HCT116 (cell line): ENCODE measurements around the gene WNK3. TPM values are rescaled to one million over a fixed set of nuclear protein-coding genes. Genes with fewer than 3 reads are reported as not detected.

Source experiments
- ATAC-seq: fragments of 200-7000 bp; cut with Tn5 transposase; 2 replicates; pipeline ENCODE4 v1.9.1; 2020; ENCODE audit warnings: mild to moderate bottlenecking, moderate library complexity
- BruUV-seq: library from RNA; stranded (reverse); fragments of 400-500 nt; replicated peaks from 2 replicates; lab custom pipeline; 2021; lab: Mats Ljungman, UMichigan
- CTCF ChIA-PET: fragments of 300-600 bp; sonication (Branson Sonifier 250); formaldehyde crosslinking; loops from one replicate; lab custom pipeline; 2021; ENCODE audit warnings: antibody characterized with exemption; lab: Charles Lee
- POLR2A ChIA-PET: fragments of 300-600, 350-600 bp; sonication (Branson Sonifier 250); formaldehyde crosslinking; loops from one replicate; lab custom pipeline; 2021; ENCODE audit warnings: antibody characterized with exemption; lab: Charles Lee
- RAD21 ChIA-PET, 2 experiments: fragments of 300-600 bp; sonication (Branson Sonifier 250); formaldehyde crosslinking; loops; one replicate each; lab custom pipeline; 2023; ENCODE audit warnings: low total read pairs in 2 of 2; ENCODE audit not compliant: uncharacterized antibody in 2 of 2, unreplicated experiment in 2 of 2, low non-redundant PET in 1 of 2; lab: Charles Lee
- DNase-seq: peaks from one replicate; pipeline ENCODE4 v3.0.0-alpha.2; 2010; ENCODE audit warnings: low read depth, low spot score
- H2AFZ ChIP-seq: fragments of 200-600 bp; shearing (Covaris generic), sonication (generic); 2 replicates; pipeline ENCODE4 v1.6.1; 2017; ENCODE audit warnings: low read depth, mixed run types, mixed read lengths, antibody characterized with exemption, low read length; ENCODE audit not compliant: poor library complexity, severe bottlenecking
- H3K27ac ChIP-seq: 2 replicates; pipeline ENCODE4 v1.5.1; 2012; ENCODE audit warnings: low read depth, low read length
- H3K27me3 ChIP-seq: fragments of 200-600 bp; sonication (generic); 2 replicates; pipeline ENCODE4 v1.6.1; 2016; ENCODE audit warnings: mixed run types, low read length, mixed read lengths; ENCODE audit not compliant: insufficient read depth
- H3K36me3 ChIP-seq, 2 experiments: fragments of 200-500 bp in 1 of 2; fragments of 200-600 bp in 1 of 2; sonication (Bioruptor generic) in 1 of 2; sonication (generic) in 1 of 2; 2 replicates each; pipeline versions ENCODE4 v1.5.1 to v1.6.1; 2014 to 2016; ENCODE audit warnings: low read length in 2 of 2, inconsistent platforms in 1 of 2, mixed read lengths in 1 of 2, mixed run types in 1 of 2; ENCODE audit not compliant: insufficient read depth in 2 of 2, control insufficient read depth in 1 of 2
- H3K4me1 ChIP-seq, 2 experiments: fragments of 200-600 bp in 1 of 2; sonication (generic) in 1 of 2; 2 replicates each; pipeline versions ENCODE4 v1.5.1 to v1.6.1; 2012 to 2017; ENCODE audit warnings: low read length in 2 of 2, inconsistent platforms in 1 of 2, mild to moderate bottlenecking in 1 of 2, mixed read lengths in 1 of 2, mixed run types in 1 of 2, moderate library complexity in 1 of 2; ENCODE audit not compliant: insufficient read depth in 2 of 2, control insufficient read depth in 1 of 2
- H3K4me2 ChIP-seq: fragments of 200-600 bp; sonication (generic); 2 replicates; pipeline ENCODE4 v1.6.1; 2017; ENCODE audit warnings: mixed run types, low read length, mixed read lengths
- H3K4me3 ChIP-seq, 2 experiments: fragments of 200-600 bp in 1 of 2; sonication (generic) in 1 of 2; replicated peaks in 1 of 2; 2 replicates each; pipeline ENCODE4 v1.5.1; 2011 to 2016; ENCODE audit warnings: low read length in 2 of 2, control low read depth in 1 of 2, low read depth in 1 of 2, mild to moderate bottlenecking in 1 of 2, mixed read lengths in 1 of 2, mixed run types in 1 of 2
- H3K79me2 ChIP-seq: fragments of 200-600 bp; sonication (generic); 2 replicates; pipeline ENCODE4 v1.6.1; 2017; ENCODE audit warnings: mild to moderate bottlenecking, mixed run types, low read length, moderate library complexity, mixed read lengths; ENCODE audit not compliant: insufficient read depth
- H3K9ac ChIP-seq: fragments of 200-600 bp; sonication (generic); 2 replicates; pipeline ENCODE4 v1.6.1; 2016; ENCODE audit warnings: low read length, mixed read lengths
- H3K9me2 ChIP-seq: fragments of 200-600 bp; sonication (generic), shearing (Covaris generic); 2 replicates; pipeline ENCODE4 v1.6.1; 2017; ENCODE audit warnings: mixed run types, mild to moderate bottlenecking, moderate library complexity; ENCODE audit not compliant: insufficient read depth
- H3K9me3 ChIP-seq, 2 experiments: fragments of 200-500 bp in 1 of 2; fragments of 200-600 bp in 1 of 2; sonication (Bioruptor generic) in 1 of 2; sonication (generic) in 1 of 2; 2 replicates each; pipeline ENCODE4 v1.6.1; 2014 to 2017; ENCODE audit warnings: low read length in 2 of 2, mixed read lengths in 2 of 2, inconsistent platforms in 1 of 2, low read depth in 1 of 2, mild to moderate bottlenecking in 1 of 2, mixed run types in 1 of 2, moderate library complexity in 1 of 2; ENCODE audit not compliant: control insufficient read depth in 1 of 2, insufficient read depth in 1 of 2
- H4K20me1 ChIP-seq: fragments of 200-600 bp; sonication (generic), shearing (Covaris generic); 2 replicates; pipeline ENCODE4 v1.6.1; 2017; ENCODE audit warnings: mixed run types, mild to moderate bottlenecking, moderate library complexity; ENCODE audit not compliant: insufficient read depth
- CBX3 ChIP-seq: IDR thresholded peaks from 2 replicates; pipeline ENCODE4 v1.6.1; 2012; ENCODE audit warnings: low read depth
- EGR1 ChIP-seq: IDR thresholded peaks from 2 replicates; pipeline ENCODE4 v1.6.1; 2012; ENCODE audit warnings: low read depth
- EZH2phosphoT487 ChIP-seq: fragments of 200-600 bp; IDR thresholded peaks from 2 replicates; pipeline ENCODE4 v1.6.1; 2018; ENCODE audit warnings: antibody characterized with exemption, borderline replicate concordance
- FOSL1 ChIP-seq: IDR thresholded peaks from 2 replicates; pipeline ENCODE4 v1.6.1; 2012; ENCODE audit warnings: low read depth
- MAX ChIP-seq: IDR thresholded peaks from 2 replicates; pipeline ENCODE4 v1.6.1; 2012
- POLR2A ChIP-seq: IDR thresholded peaks from 2 replicates; pipeline ENCODE4 v1.7.0; 2011; ENCODE audit warnings: borderline replicate concordance; ENCODE audit not compliant: insufficient read depth, insufficient read length; ENCODE audit errors: extremely low read depth
- RAD21 ChIP-seq: IDR thresholded peaks from 2 replicates; pipeline ENCODE4 v1.6.1; 2012; ENCODE audit warnings: low read depth, mild to moderate bottlenecking
- SIN3A ChIP-seq: IDR thresholded peaks from 2 replicates; pipeline ENCODE4 v1.6.1; 2012; ENCODE audit warnings: low read depth
- SRF ChIP-seq: IDR thresholded peaks from 2 replicates; pipeline ENCODE4 v1.6.1; 2012; ENCODE audit warnings: low read depth
- ZBTB33 ChIP-seq: IDR thresholded peaks from 2 replicates; pipeline ENCODE4 v1.6.1; 2011; ENCODE audit warnings: mild to moderate bottlenecking, low read length, moderate library complexity; ENCODE audit not compliant: insufficient replicate concordance; ENCODE audit errors: extremely low read depth
- ZNF274 ChIP-seq: fragments of 200-500 bp; sonication (Bioruptor generic); IDR thresholded peaks from 2 replicates; pipeline ENCODE4 v1.6.1; 2014; ENCODE audit warnings: mild to moderate bottlenecking, low read depth, low read length, inconsistent platforms
- intact Hi-C: fragments of 100-400 bp; cut with micrococcal nuclease; formaldehyde crosslinking; loops from 2 replicates; pipeline ENCODE4 v1.10.0; 2022
- total RNA-seq: library from RNA; stranded (reverse); gene quantifications from one replicate; pipeline ENCODE4 v1.2.1, GENCODE V29; 2021; ENCODE audit not compliant: unreplicated experiment
- TF ChIP-seq, protein P1 (sequence below): IDR thresholded peaks from 2 replicates; pipeline ENCODE4 v1.6.1; 2012
- TF ChIP-seq, protein P2 (sequence below): IDR thresholded peaks from 2 replicates; pipeline ENCODE4 v1.6.1; 2012; ENCODE audit warnings: low read depth

Gene WNK3
- total RNA-seq, 1 experiment from 2014 or later = 0.05 TPM

GRCh38 chrX:54171527-54172250 is 186.2 kb downstream of the WNK3 start:
- ATAC-seq = no peak
- no peaks in the 10 kb centered on the region for H3K9me2 ChIP-seq
- no peaks in the 10 kb centered on the region for H3K9me3 ChIP-seq
- ChIA-PET POLR2A (no interaction called here), RAD21 (no interaction called here), CTCF (no interaction called here)
- no peak for TF ChIP-seq CBX3
- no peak for TF ChIP-seq ZNF274
- no peak for TF ChIP-seq EZH2phosphoT487
- TF ChIP-seq, protein P1, sequence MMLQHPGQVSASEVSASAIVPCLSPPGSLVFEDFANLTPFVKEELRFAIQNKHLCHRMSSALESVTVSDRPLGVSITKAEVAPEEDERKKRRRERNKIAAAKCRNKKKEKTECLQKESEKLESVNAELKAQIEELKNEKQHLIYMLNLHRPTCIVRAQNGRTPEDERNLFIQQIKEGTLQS = no peak
- TF ChIP-seq ZBTB33 = no peak
- no peak for TF ChIP-seq RAD21
- no peak for TF ChIP-seq MAX
- no peak for TF ChIP-seq EGR1
- TF ChIP-seq FOSL1 = no peak
- TF ChIP-seq SRF = no peak
- TF ChIP-seq, protein P2, sequence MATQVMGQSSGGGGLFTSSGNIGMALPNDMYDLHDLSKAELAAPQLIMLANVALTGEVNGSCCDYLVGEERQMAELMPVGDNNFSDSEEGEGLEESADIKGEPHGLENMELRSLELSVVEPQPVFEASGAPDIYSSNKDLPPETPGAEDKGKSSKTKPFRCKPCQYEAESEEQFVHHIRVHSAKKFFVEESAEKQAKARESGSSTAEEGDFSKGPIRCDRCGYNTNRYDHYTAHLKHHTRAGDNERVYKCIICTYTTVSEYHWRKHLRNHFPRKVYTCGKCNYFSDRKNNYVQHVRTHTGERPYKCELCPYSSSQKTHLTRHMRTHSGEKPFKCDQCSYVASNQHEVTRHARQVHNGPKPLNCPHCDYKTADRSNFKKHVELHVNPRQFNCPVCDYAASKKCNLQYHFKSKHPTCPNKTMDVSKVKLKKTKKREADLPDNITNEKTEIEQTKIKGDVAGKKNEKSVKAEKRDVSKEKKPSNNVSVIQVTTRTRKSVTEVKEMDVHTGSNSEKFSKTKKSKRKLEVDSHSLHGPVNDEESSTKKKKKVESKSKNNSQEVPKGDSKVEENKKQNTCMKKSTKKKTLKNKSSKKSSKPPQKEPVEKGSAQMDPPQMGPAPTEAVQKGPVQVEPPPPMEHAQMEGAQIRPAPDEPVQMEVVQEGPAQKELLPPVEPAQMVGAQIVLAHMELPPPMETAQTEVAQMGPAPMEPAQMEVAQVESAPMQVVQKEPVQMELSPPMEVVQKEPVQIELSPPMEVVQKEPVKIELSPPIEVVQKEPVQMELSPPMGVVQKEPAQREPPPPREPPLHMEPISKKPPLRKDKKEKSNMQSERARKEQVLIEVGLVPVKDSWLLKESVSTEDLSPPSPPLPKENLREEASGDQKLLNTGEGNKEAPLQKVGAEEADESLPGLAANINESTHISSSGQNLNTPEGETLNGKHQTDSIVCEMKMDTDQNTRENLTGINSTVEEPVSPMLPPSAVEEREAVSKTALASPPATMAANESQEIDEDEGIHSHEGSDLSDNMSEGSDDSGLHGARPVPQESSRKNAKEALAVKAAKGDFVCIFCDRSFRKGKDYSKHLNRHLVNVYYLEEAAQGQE = no peak
- TF ChIP-seq SIN3A = no peak
- TF ChIP-seq POLR2A = no peak
- H4K20me1 ChIP-seq = no peaks in the 10 kb centered on the region
- no peak overlapping the region for H3K4me2 ChIP-seq
- BruUV-seq = no TSS peak
- H3K4me3 ChIP-seq = no peak overlapping the region
- H3K9ac ChIP-seq = no peak overlapping the region
- DNase-seq = no peak
- no peaks in the 10 kb centered on the region; a peak in 1 of 4 replicates for H3K4me1 ChIP-seq
- no peak overlapping the region for H3K27ac ChIP-seq
- H3K79me2 ChIP-seq = peaks cover 4% of the 10 kb centered on the region; the same call in 1 of the 2 replicates
- no peaks in the 10 kb centered on the region for H3K36me3 ChIP-seq
- intact Hi-C loops = no loop called here
- no peak overlapping the region for H2AFZ ChIP-seq
- H3K27me3 ChIP-seq = no peaks in the 10 kb centered on the region
